Measurements from ENCODE around the gene ARPC1B.
"Not testable (repeated sequence)": the region's sequence is repeated elsewhere in the genome, so short reads cannot be mapped to it uniquely, and the experiment has no call there.

ARPC1B gene

GRCh38 chr7:99368750-99369389 is 5.7 kb upstream of the ARPC1B start:
- DNase-seq (ENCODE audit: low read depth), result no peak

GRCh38 chr7:99369767-99370391 is 4.7 kb upstream of the ARPC1B start:
- peak; percentile 47 for DNase-seq (ENCODE audit: low read depth)

GRCh38 chr7:99371376-99371920 is 3.1 kb upstream of the ARPC1B start:
- DNase-seq (ENCODE audit: low read depth), result peak; percentile 25

- DNase-seq (ENCODE audit: low read depth), result peak; percentile 82
Observed at GRCh38 chr7:99372275-99373090, 2.0 kb upstream of the ARPC1B start.

GRCh38 chr7:99373091-99374066 is 1.2 kb upstream of the ARPC1B start:
- no peak for DNase-seq (ENCODE audit: low read depth)

- peak; percentile 79 for DNase-seq (ENCODE audit: low read depth)
Observed at GRCh38 chr7:99375070-99375807, 709 bp downstream of the ARPC1B start.

- peak; percentile 93 for DNase-seq (ENCODE audit: low read depth)
Observed at GRCh38 chr7:99379043-99379577, 4.6 kb downstream of the ARPC1B start.

- DNase-seq (ENCODE audit: low read depth), result not testable (repeated sequence)
Observed at GRCh38 chr7:99379693-99380031, 5.1 kb downstream of the ARPC1B start.

GRCh38 chr7:99380032-99380822 is 5.7 kb downstream of the ARPC1B start:
- peak; percentile 57 for DNase-seq (ENCODE audit: low read depth)

- DNase-seq (ENCODE audit: low read depth), result no peak
Observed at GRCh38 chr7:99380823-99381663, 6.5 kb downstream of the ARPC1B start.

- no peak for DNase-seq (ENCODE audit: low read depth)
Observed at GRCh38 chr7:99381664-99382075, 7.1 kb downstream of the ARPC1B start.

GRCh38 chr7:99383203-99383602 is 8.7 kb downstream of the ARPC1B start:
- no peak for DNase-seq (ENCODE audit: low read depth)

- DNase-seq (ENCODE audit: low read depth), result no peak
Observed at GRCh38 chr7:99383791-99384370, 9.4 kb downstream of the ARPC1B start.

GRCh38 chr7:99384523-99384922 is 10.0 kb downstream of the ARPC1B start:
- no peak for DNase-seq (ENCODE audit: low read depth)

GRCh38 chr7:99385564-99385963 is 11.0 kb downstream of the ARPC1B start:
- DNase-seq (ENCODE audit: low read depth), result no peak

GRCh38 chr7:99386584-99387238 is 12.2 kb downstream of the ARPC1B start:
- peak; percentile 62 for DNase-seq (ENCODE audit: low read depth)

GRCh38 chr7:99387239-99387635 is 12.7 kb downstream of the ARPC1B start:
- DNase-seq (ENCODE audit: low read depth), result not testable (repeated sequence)

GRCh38 chr7:99387912-99388311 is 13.4 kb downstream of the ARPC1B start:
- no peak for DNase-seq (ENCODE audit: low read depth)

All from EH (cell line).